Peyer's patch (tissue), 4 donors: ENCODE data around the gene ENTPD6. TPM values are rescaled to one million over a fixed set of nuclear protein-coding genes. Genes with fewer than 3 reads are reported as not detected.

Experiments used
- DNase-seq, 3 donors: peaks; one replicate each; pipeline ENCODE4 v3.0.0-alpha.2; 2017 to 2019
- H3K27ac ChIP-seq, 4 donors: fragments of 200-600 bp; sonication (generic); one replicate each; pipeline ENCODE4 v1.5.1; 2016 to 2019
- H3K27me3 ChIP-seq, 2 donors: fragments of 200-600 bp; sonication (generic); one replicate each; pipeline ENCODE4 v1.5.1; 2019
- H3K36me3 ChIP-seq, 3 donors: fragments of 200-600 bp; sonication (generic); one replicate each; pipeline ENCODE4 v1.5.1; 2016 to 2019
- H3K4me1 ChIP-seq, 4 donors: fragments of 200-600 bp; sonication (generic); one replicate each; pipeline ENCODE4 v1.5.1; 2016 to 2019
- H3K4me3 ChIP-seq, 4 donors: fragments of 200-600 bp; sonication (generic); 1 replicate in 3 of 4; 2 replicates in 1 of 4; pipeline ENCODE4 v1.5.1; 2016 to 2019; ENCODE audit warnings: mild to moderate bottlenecking in 1 of 4
- H3K9me3 ChIP-seq, 4 donors: fragments of 200-600 bp; sonication (generic); one replicate each; pipeline ENCODE4 v1.5.1; 2016 to 2019; ENCODE audit warnings: mild to moderate bottlenecking in 1 of 4
- POLR2A ChIP-seq, 2 donors: fragments of 450-650 bp; IDR thresholded peaks; one replicate each; pipeline ENCODE4 v1.5.1; 2017; ENCODE audit warnings: antibody characterized with exemption in 2 of 2, mild to moderate bottlenecking in 2 of 2, moderate library complexity in 2 of 2
- total RNA-seq, 4 donors: library from RNA; depleted of rRNA; stranded (reverse); fragments of >200 nt; gene quantifications; one replicate each; pipeline ENCODE4 v1.1.0, GENCODE V29; 2016
- TF ChIP-seq, protein P1 (sequence below), 6 experiments: fragments of 450-650 bp in 4 of 6; fragments of 200-600 bp in 2 of 6; sonication (generic) in 1 of 6; IDR thresholded peaks; one replicate each; pipeline ENCODE4 v1.5.1; 2017 to 2019; ENCODE audit warnings: antibody characterized with exemption in 6 of 6, mild to moderate bottlenecking in 3 of 6, moderate library complexity in 1 of 6

The ENTPD6 gene
- total RNA-seq, 4 donors from 2014 or later = 122 to 248 (median 213) TPM

DNA sequence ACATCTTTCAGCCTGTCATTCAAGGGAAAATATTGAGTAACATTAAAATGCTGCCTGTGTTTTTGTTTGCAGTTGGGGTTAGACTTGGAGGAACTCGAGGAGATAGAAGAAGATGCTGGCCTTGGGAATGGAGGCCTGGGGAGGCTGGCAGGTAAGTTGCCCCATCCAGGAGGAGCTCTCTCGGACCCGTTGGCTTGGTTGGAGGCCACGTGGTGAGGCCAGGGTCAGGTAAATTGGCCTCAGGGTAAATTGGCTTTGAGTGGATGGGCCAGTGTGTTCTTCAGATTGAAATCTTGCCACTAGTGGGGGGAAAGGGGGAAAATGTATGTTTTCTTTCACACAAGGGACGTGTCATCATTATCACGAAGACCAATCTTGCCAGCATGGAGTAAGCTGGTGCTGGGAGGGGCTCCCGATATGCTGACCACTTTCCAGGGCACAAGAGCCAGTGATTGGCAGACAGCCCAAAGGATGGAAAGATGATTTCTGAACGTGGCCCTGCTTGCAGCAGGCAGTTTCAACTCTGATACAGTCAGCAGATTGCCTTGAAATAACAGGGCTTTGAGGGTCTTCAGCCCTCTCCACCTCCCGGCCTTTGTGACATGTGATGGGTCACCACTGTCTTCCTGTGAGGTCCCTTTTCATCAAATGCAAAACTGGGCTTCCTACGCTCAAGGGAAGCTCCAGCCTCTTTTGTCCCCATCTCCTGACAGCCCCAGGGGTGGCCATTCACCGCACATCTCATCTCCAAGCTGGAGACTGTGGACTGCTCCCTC, 73.7 kb downstream of the ENTPD6 start:
- H3K27me3 ChIP-seq = no peaks in the 10 kb centered on the region
- H3K36me3 ChIP-seq = peaks cover 0 to 57% (median 0%) of the 10 kb centered on the region in 3 donors
- H3K9me3 ChIP-seq = no peaks in the 10 kb centered on the region
- DNase-seq = peak; percentile 8 to 34 (median 21)
- no peak for TF ChIP-seq POLR2A (IDR thresholded peaks at IDR 0.05)
- TF ChIP-seq, protein P1, sequence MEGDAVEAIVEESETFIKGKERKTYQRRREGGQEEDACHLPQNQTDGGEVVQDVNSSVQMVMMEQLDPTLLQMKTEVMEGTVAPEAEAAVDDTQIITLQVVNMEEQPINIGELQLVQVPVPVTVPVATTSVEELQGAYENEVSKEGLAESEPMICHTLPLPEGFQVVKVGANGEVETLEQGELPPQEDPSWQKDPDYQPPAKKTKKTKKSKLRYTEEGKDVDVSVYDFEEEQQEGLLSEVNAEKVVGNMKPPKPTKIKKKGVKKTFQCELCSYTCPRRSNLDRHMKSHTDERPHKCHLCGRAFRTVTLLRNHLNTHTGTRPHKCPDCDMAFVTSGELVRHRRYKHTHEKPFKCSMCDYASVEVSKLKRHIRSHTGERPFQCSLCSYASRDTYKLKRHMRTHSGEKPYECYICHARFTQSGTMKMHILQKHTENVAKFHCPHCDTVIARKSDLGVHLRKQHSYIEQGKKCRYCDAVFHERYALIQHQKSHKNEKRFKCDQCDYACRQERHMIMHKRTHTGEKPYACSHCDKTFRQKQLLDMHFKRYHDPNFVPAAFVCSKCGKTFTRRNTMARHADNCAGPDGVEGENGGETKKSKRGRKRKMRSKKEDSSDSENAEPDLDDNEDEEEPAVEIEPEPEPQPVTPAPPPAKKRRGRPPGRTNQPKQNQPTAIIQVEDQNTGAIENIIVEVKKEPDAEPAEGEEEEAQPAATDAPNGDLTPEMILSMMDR (IDR thresholded peaks at IDR 0.05) = no peak
- H3K4me3 ChIP-seq = no peak overlapping the region
- no peaks in the 10 kb centered on the region for H3K4me1 ChIP-seq
- H3K27ac ChIP-seq = no peak overlapping the region

- H3K4me1 ChIP-seq = no peaks in the 10 kb centered on the region
- H3K4me3 ChIP-seq = no peak overlapping the region
- H3K9me3 ChIP-seq = no peaks in the 10 kb centered on the region
- no peaks in the 10 kb centered on the region for H3K27me3 ChIP-seq
- TF ChIP-seq POLR2A (IDR thresholded peaks at IDR 0.05) = no peak
- TF ChIP-seq, protein P1 (IDR thresholded peaks at IDR 0.05) = no peak
- no peak overlapping the region for H3K27ac ChIP-seq
- H3K36me3 ChIP-seq = peaks cover 0 to 62% (median 0%) of the 10 kb centered on the region in 3 donors
- peak; percentile 9 to 37 (median 27) for DNase-seq
Measured at GRCh38 chr20:25269833-25270170, 74.3 kb downstream of the ENTPD6 start.

DNA sequence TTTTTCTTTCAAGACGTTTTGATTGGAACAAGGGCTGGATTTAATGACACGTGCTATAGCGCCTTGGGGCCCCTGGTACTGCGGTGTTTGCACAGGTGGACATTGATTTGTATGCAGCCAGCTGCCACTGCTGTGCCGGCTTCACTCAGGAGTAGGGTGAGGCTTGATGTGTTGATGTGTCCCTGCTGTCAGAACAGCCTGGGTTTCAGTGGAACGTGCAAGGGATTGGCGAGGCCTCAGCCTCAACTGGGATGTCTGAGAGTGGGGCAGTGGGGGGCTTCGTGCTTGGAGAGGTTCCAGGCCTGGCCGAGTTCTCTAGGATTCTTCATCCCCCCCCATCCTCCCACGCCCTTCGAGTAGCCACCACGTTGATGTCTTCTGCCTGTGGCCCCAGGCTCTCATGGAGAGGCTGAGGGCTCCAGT, 75.3 kb downstream of the ENTPD6 start:
- Histone ChIP-seq H3K27me3 (no peaks in the 10 kb centered on the region), H3K36me3 (peaks cover 0 to 68% (median 0%) of the 10 kb centered on the region in 3 donors), H3K4me1 (no peaks in the 10 kb centered on the region), H3K27ac (no peak overlapping the region), H3K9me3 (no peaks in the 10 kb centered on the region), H3K4me3 (no peak overlapping the region)
- no peak for TF ChIP-seq POLR2A (IDR thresholded peaks at IDR 0.05)
- TF ChIP-seq, protein P1 (IDR thresholded peaks at IDR 0.05) = no peak
- DNase-seq = peak in 2 of 3 donors; percentile 12 to 30

DNA sequence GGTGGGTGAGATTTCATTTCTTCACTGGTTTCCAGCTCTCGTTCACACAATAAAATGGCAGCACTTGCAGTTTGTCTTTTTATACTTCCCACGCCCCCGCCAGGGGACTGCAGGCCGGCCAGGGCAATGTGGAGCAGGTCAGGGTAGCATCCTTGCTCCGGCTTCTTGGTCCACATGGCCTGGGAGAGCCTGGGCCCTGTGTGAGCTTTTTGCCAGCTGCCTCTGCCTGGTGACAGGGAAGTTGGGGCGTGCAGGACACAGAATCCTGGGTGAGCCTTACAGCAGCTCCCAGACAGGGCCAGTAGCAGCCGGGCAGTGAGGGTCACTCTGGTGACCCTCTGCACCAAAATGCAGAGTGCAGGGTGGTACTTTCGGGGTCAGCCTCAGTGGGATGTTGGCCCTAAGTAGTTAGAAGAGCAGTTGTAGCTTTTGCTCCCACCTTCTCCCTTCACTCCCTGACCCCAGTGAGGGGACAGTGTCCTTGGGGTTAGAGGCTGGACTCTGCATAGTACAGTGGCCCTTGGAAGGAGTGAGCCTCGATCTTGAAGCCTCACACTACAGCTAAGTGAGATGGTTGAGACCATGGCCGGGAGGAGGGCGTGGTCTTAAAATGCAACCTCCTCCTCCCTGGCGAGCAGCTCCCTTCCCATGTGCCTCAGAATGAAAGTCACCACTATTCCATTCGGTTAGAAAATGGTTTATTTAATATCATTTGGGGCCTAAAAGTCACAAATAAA, 76.1 kb downstream of the ENTPD6 start:
- peak; percentile 2 to 35 (median 29) for DNase-seq
- Histone ChIP-seq H3K4me3 (no peak overlapping the region), H3K9me3 (no peaks in the 10 kb centered on the region), H3K36me3 (peaks cover 0 to 73% (median 0%) of the 10 kb centered on the region in 3 donors), H3K4me1 (no peaks in the 10 kb centered on the region), H3K27ac (no peak overlapping the region), H3K27me3 (no peaks in the 10 kb centered on the region)
- TF ChIP-seq POLR2A (IDR thresholded peaks at IDR 0.05) = no peak
- TF ChIP-seq, protein P1 (IDR thresholded peaks at IDR 0.05) = no peak

- Histone ChIP-seq H3K4me1 (no peaks in the 10 kb centered on the region), H3K4me3 (no peak overlapping the region), H3K27me3 (no peaks in the 10 kb centered on the region), H3K36me3 (peaks cover 0 to 80% (median 0%) of the 10 kb centered on the region in 3 donors), H3K27ac (peak overlapping the region in 1 of 4 donors; percentile 31), H3K9me3 (no peaks in the 10 kb centered on the region)
- DNase-seq = peak in 2 of 3 donors; percentile 21 to 24
- TF ChIP-seq, protein P1 (IDR thresholded peaks at IDR 0.05) = no peak
- TF ChIP-seq POLR2A (IDR thresholded peaks at IDR 0.05) = no peak
Measured at GRCh38 chr20:25272223-25273000, 76.9 kb downstream of the ENTPD6 start.
